Loucy (cell line): ENCODE measurements around the gene C1QTNF1.

Experiments used
- EZH2phosphoT487 ChIP-seq: fragments of 200-600 bp; IDR thresholded peaks from 2 replicates; pipeline ENCODE4 v1.6.1; 2018; ENCODE audit warnings: antibody characterized with exemption, mild to moderate bottlenecking, moderate library complexity, borderline replicate concordance
- TF ChIP-seq, protein P1 (sequence below): fragments of 200-600 bp; sonication (generic); conservative IDR thresholded peaks from 2 replicates; pipeline ENCODE4 v1.5.1; 2014; ENCODE audit warnings: mild to moderate bottlenecking, antibody characterized with exemption, low read length

DNA sequence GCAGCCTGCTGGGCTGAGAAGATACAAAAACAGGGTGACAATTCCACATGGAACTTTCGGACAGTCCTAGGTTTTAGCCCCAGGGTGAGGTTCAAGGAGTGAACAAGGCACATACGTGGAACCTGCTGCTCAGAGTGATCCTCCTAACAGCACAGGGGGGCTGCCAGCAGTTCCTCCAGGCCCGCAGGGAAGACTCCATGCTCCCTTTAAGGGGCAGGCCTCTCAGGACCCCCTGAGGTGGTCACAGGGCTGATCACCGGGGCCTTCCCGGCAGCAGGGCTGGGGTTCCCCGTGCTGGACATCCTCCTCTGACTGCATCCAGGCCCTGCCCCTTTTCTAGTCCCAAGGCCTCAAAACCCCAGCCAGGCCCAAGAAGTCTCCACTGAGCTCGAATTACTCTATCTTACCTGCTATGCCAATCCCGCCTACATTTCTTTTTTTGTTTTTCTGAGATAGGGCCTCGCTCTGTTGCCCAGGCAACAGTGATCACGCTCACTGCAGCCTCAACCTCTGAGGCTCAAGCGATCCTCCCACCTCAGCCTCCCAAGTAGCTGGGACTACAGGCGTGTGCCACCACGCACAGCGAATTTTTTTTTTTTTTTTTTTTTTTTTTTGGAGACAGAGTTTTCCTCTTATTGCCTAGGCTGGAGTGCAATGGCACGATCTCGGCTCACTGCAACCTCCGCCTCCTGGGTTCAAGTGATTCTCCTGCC is 24.8 kb upstream of the C1QTNF1 start:
- TF ChIP-seq, protein P1, sequence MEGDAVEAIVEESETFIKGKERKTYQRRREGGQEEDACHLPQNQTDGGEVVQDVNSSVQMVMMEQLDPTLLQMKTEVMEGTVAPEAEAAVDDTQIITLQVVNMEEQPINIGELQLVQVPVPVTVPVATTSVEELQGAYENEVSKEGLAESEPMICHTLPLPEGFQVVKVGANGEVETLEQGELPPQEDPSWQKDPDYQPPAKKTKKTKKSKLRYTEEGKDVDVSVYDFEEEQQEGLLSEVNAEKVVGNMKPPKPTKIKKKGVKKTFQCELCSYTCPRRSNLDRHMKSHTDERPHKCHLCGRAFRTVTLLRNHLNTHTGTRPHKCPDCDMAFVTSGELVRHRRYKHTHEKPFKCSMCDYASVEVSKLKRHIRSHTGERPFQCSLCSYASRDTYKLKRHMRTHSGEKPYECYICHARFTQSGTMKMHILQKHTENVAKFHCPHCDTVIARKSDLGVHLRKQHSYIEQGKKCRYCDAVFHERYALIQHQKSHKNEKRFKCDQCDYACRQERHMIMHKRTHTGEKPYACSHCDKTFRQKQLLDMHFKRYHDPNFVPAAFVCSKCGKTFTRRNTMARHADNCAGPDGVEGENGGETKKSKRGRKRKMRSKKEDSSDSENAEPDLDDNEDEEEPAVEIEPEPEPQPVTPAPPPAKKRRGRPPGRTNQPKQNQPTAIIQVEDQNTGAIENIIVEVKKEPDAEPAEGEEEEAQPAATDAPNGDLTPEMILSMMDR = no peak
- no peak for TF ChIP-seq EZH2phosphoT487
